Nephron progenitor cell (in vitro differentiated cells): ENCODE measurements around the gene ATXN10.

Experiments used
- DNase-seq: peaks from one replicate; pipeline ENCODE4 v3.0.0; 2021
- H3K27ac Mint-ChIP-seq: 2 replicates; pipeline ENCODE4 v1.8.0; 2021; ENCODE audit warnings: mild to moderate bottlenecking, moderate library complexity, mixed read lengths
- H3K27me3 Mint-ChIP-seq: 2 replicates; pipeline ENCODE4 v1.8.0; 2021; ENCODE audit warnings: mild to moderate bottlenecking, low read depth, mixed read lengths; ENCODE audit not compliant: poor library complexity
- H3K36me3 Mint-ChIP-seq: 2 replicates; pipeline ENCODE4 v1.8.0; 2021; ENCODE audit warnings: low read depth, mixed read lengths
- H3K4me1 Mint-ChIP-seq: 2 replicates; pipeline ENCODE4 v1.8.0; 2021; ENCODE audit warnings: mixed read lengths
- H3K4me3 Mint-ChIP-seq: 2 replicates; pipeline ENCODE4 v1.8.0; 2021; ENCODE audit warnings: mild to moderate bottlenecking, moderate library complexity, mixed read lengths
- H3K9me3 Mint-ChIP-seq: 2 replicates; pipeline ENCODE4 v1.8.0; 2021; ENCODE audit warnings: mild to moderate bottlenecking, moderate library complexity, mixed read lengths
- CTCF ChIP-seq: fragments of 200-600 bp; sonication (generic); IDR thresholded peaks from 2 replicates; pipeline ENCODE4 v1.5.0; 2021; ENCODE audit warnings: antibody characterized with exemption

The ATXN10 gene

GRCh38 chr22:45880716-45881523 lies 209.3 kb downstream of the ATXN10 start:
- peak; percentile 46 for DNase-seq
- Mint-ChIP-seq H3K4me3 (peak overlapping the region; percentile 75), H3K4me1 (peaks cover 34% of the 10 kb centered on the region), H3K9me3 (no peaks in the 10 kb centered on the region), H3K27me3 (peaks cover 72% of the 10 kb centered on the region), H3K36me3 (no peaks in the 10 kb centered on the region), H3K27ac (no peak overlapping the region)
- peak; percentile 7 for TF ChIP-seq CTCF

- Mint-ChIP-seq H3K4me1 (peaks cover 34% of the 10 kb centered on the region), H3K27me3 (peaks cover 67% of the 10 kb centered on the region), H3K36me3 (no peaks in the 10 kb centered on the region), H3K27ac (no peak overlapping the region), H3K4me3 (no peak overlapping the region), H3K9me3 (no peaks in the 10 kb centered on the region)
- no peak for TF ChIP-seq CTCF
- DNase-seq: no peak
Observed at GRCh38 chr22:45881524-45881875, 209.9 kb downstream of the ATXN10 start.

- no peak overlapping the region for H3K4me3 Mint-ChIP-seq
- DNase-seq: no peak
- H3K27me3 Mint-ChIP-seq: peaks cover 53% of the 10 kb centered on the region
- no peak for TF ChIP-seq CTCF
- peaks cover 22% of the 10 kb centered on the region for H3K4me1 Mint-ChIP-seq
- no peaks in the 10 kb centered on the region for H3K9me3 Mint-ChIP-seq
- H3K27ac Mint-ChIP-seq: no peak overlapping the region
- H3K36me3 Mint-ChIP-seq: no peaks in the 10 kb centered on the region
Observed at GRCh38 chr22:45882881-45883810, 211.5 kb downstream of the ATXN10 start.

GRCh38 chr22:45883811-45884170 lies 212.2 kb downstream of the ATXN10 start:
- Mint-ChIP-seq H3K4me3 (no peak overlapping the region), H3K27ac (no peak overlapping the region), H3K36me3 (no peaks in the 10 kb centered on the region), H3K4me1 (peaks cover 15% of the 10 kb centered on the region), H3K9me3 (no peaks in the 10 kb centered on the region), H3K27me3 (peaks cover 47% of the 10 kb centered on the region)
- DNase-seq: no peak
- TF ChIP-seq CTCF: no peak

GRCh38 chr22:45884201-45885062 lies 212.8 kb downstream of the ATXN10 start:
- DNase-seq: no peak
- Mint-ChIP-seq H3K27me3 (peaks cover 42% of the 10 kb centered on the region), H3K9me3 (no peaks in the 10 kb centered on the region), H3K36me3 (no peaks in the 10 kb centered on the region), H3K4me3 (no peak overlapping the region), H3K27ac (no peak overlapping the region), H3K4me1 (peaks cover 14% of the 10 kb centered on the region)
- TF ChIP-seq CTCF: no peak
